HL-60/S4 treated with phorbol 12-myristate 13-acetate at 8.2 ng/mL for 4 days and 3 days (cell line): ENCODE results near the gene PIK3AP1.
"Not testable (repeated sequence)": the region's sequence is repeated elsewhere in the genome, so short reads cannot be mapped to it uniquely, and the experiment has no call there.

ENCODE experiments used
- in situ Hi-C: fragments of 300-500 bp; cut with MboI; formaldehyde crosslinking; loops from 2 replicates; pipeline ENCODE4 v1.15.0; 2022; ENCODE audit warnings: low sequenced_read_pairs

PIK3AP1 gene

GRCh38 chr10:96587264-96588059 lies 132.9 kb downstream of the PIK3AP1 start:
- in situ Hi-C loops: no loop called here

- in situ Hi-C loops: no loop called here
These were observed 133.7 kb downstream of the PIK3AP1 start, which contains the start of gene TM9SF3 for GRCh38 chr10:96586419-96587263. TM9SF3 (minus strand) TSS chr10:96587012; CDS start chr10:96586835, 177 bp downstream.

GRCh38 chr10:96585736-96586418 lies 134.4 kb downstream of the PIK3AP1 start:
- in situ Hi-C loops: no loop called here

- in situ Hi-C loops: no loop called here
These were observed 135.8 kb downstream of the PIK3AP1 start for GRCh38 chr10:96584474-96584873.

GRCh38 chr10:96584035-96584434 lies 136.3 kb downstream of the PIK3AP1 start:
- in situ Hi-C loops: no loop called here

GRCh38 chr10:96579133-96579532 lies 141.2 kb downstream of the PIK3AP1 start:
- in situ Hi-C loops: no loop called here

- in situ Hi-C loops: no loop called here
These were observed 141.7 kb downstream of the PIK3AP1 start for GRCh38 chr10:96578633-96579032.

GRCh38 chr10:96578022-96578421 lies 142.3 kb downstream of the PIK3AP1 start:
- in situ Hi-C loops: no loop called here

- in situ Hi-C loops: no loop called here
These were observed 143.2 kb downstream of the PIK3AP1 start for GRCh38 chr10:96577069-96577468.

GRCh38 chr10:96576277-96576980 lies 143.9 kb downstream of the PIK3AP1 start:
- in situ Hi-C loops: no loop called here

GRCh38 chr10:96574564-96574963 lies 145.8 kb downstream of the PIK3AP1 start:
- in situ Hi-C loops: not testable (repeated sequence)

- in situ Hi-C loops: no loop called here
These were observed 147.3 kb downstream of the PIK3AP1 start for GRCh38 chr10:96573036-96573435.

- in situ Hi-C loops: no loop called here
These were observed 149.0 kb downstream of the PIK3AP1 start for GRCh38 chr10:96570983-96571964.

- in situ Hi-C loops: no loop called here
These were observed 149.8 kb downstream of the PIK3AP1 start for GRCh38 chr10:96570511-96570910.

- in situ Hi-C loops: no loop called here
These were observed 151.9 kb downstream of the PIK3AP1 start for GRCh38 chr10:96568402-96568801.

GRCh38 chr10:96565774-96566173 lies 154.5 kb downstream of the PIK3AP1 start:
- in situ Hi-C loops: no loop called here

GRCh38 chr10:96560966-96561887 lies 159.1 kb downstream of the PIK3AP1 start:
- in situ Hi-C loops: no loop called here

- in situ Hi-C loops: no loop called here
These were observed 159.8 kb downstream of the PIK3AP1 start for GRCh38 chr10:96560489-96560888.
